Esophagus mucosa (tissue), 1 donor: ENCODE data around the gene GCLC. TPM values are rescaled to one million over a fixed set of nuclear protein-coding genes. Genes with fewer than 3 reads are reported as not detected.

Source experiments
- total RNA-seq: library from RNA; stranded (reverse); gene quantifications from one replicate; pipeline ENCODE4 v1.2.4, GENCODE V29; 2023
- donor health status: DM: yes; HTN: yes; CAD: no.

GCLC gene
- total RNA-seq, 1 donor from 2014 or later: 24.5 TPM

Other genes with a start within 250 kb of the GCLC start
- 33.1 TPM for gene ELOVL5, start 196.2 kb downstream of the GCLC start, total RNA-seq
- 0.68 TPM for gene KLHL31, start 120.7 kb upstream of the GCLC start, total RNA-seq
- gene LRRC1, start 249.9 kb upstream of the GCLC start, total RNA-seq: 21.9 TPM